Hepatocyte (in vitro differentiated cells): ENCODE results near the gene REXO2.

Experiments used
- EZH2phosphoT487 ChIP-seq: fragments of 200-600 bp; sonication (generic); IDR thresholded peaks from one replicate; pipeline ENCODE4 v1.6.1; 2018; ENCODE audit warnings: antibody characterized with exemption, mild to moderate bottlenecking, low read depth, moderate library complexity; ENCODE audit not compliant: unreplicated experiment, severe bottlenecking
- TF ChIP-seq, protein P1 (sequence below): fragments of 200-600 bp; sonication (generic); IDR thresholded peaks from 2 replicates; pipeline ENCODE4 v1.5.1; 2016; ENCODE audit warnings: antibody characterized with exemption, mild to moderate bottlenecking; ENCODE audit not compliant: poor library complexity

DNA sequence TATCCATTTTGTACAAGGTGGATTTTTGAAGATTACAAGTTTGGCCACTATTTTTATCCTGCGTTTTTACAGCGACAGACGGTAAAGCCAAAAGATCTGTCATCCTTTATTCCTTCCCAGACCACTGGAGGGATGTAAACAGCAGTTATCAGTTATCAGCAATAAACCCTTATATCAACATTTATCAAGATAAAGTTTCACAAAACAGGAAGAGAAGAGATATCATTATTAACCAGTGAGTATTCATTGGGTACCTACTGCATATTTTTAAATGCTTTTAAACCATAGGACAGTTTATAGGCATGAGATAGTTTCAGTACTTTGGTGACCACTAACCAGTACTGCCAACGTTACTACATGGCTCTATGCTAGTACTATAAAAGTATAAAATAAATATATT lies 5.9 kb upstream of the REXO2 start:
- TF ChIP-seq, protein P1, sequence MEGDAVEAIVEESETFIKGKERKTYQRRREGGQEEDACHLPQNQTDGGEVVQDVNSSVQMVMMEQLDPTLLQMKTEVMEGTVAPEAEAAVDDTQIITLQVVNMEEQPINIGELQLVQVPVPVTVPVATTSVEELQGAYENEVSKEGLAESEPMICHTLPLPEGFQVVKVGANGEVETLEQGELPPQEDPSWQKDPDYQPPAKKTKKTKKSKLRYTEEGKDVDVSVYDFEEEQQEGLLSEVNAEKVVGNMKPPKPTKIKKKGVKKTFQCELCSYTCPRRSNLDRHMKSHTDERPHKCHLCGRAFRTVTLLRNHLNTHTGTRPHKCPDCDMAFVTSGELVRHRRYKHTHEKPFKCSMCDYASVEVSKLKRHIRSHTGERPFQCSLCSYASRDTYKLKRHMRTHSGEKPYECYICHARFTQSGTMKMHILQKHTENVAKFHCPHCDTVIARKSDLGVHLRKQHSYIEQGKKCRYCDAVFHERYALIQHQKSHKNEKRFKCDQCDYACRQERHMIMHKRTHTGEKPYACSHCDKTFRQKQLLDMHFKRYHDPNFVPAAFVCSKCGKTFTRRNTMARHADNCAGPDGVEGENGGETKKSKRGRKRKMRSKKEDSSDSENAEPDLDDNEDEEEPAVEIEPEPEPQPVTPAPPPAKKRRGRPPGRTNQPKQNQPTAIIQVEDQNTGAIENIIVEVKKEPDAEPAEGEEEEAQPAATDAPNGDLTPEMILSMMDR = no peak
- no peak for TF ChIP-seq EZH2phosphoT487
